ENCODE measurements around the gene BEGAIN. TPM values are rescaled to one million over a fixed set of nuclear protein-coding genes. Genes with fewer than 3 reads are reported as not detected.

The BEGAIN gene
- total and polyA plus RNA-seq, 2 experiments from 2014 or later, result 0.11 to 0.65 TPM

GRCh38 chr14:100547633-100548294, 39.5 kb downstream of the BEGAIN start:
- no peak overlapping the region for H2AFZ ChIP-seq
- DNase-seq, result peak; percentile 65
- WGBS, 2 experiments (ENCODE audit: low coverage in 1 of 2, low lambda C conversion rate in 2 of 2, missing lambda C conversion rate in 2 of 2), result 40 to 48% methylated on average over 17 to 18 of the region's 18 CpGs
- H3K4me2 ChIP-seq (ENCODE audit: unreplicated experiment), result no peak overlapping the region
- no peaks in the 10 kb centered on the region for H3K36me3 ChIP-seq (ENCODE audit: low read depth)
- H3K9me3 ChIP-seq (ENCODE audit: low read depth), result no peaks in the 10 kb centered on the region
- no peaks in the 10 kb centered on the region for H3K27me3 ChIP-seq (replicated peaks; ENCODE audit: insufficient read depth)
- in situ Hi-C loops (cut with MboI), result no loop called here
- no peaks in the 10 kb centered on the region for H4K20me1 ChIP-seq (ENCODE audit: insufficient read depth)
- no peak overlapping the region for H3K9ac ChIP-seq
- H3K4me1 ChIP-seq (ENCODE audit: insufficient read depth), result no peaks in the 10 kb centered on the region
- no peak overlapping the region for H3K27ac ChIP-seq
- no peak overlapping the region for H3K4me3 ChIP-seq
- no peaks in the 10 kb centered on the region for H3F3A ChIP-seq (ENCODE audit: insufficient read depth)
- no peak for TF ChIP-seq EZH2phosphoT487 (IDR thresholded peaks at IDR 0.05; ENCODE audit: insufficient read depth, low read depth)
- TF ChIP-seq EZH2 (IDR thresholded peaks at IDR 0.05; ENCODE audit: insufficient read depth, poor library complexity, severe bottlenecking), result no peak
- no peaks in the 10 kb centered on the region for H3K9me2 ChIP-seq (ENCODE audit: insufficient read depth)
- H3K79me2 ChIP-seq (ENCODE audit: insufficient read depth), result no peaks in the 10 kb centered on the region

- no peak for TF ChIP-seq EZH2 (IDR thresholded peaks at IDR 0.05; ENCODE audit: insufficient read depth, poor library complexity, severe bottlenecking)
- no peak for TF ChIP-seq EZH2phosphoT487 (IDR thresholded peaks at IDR 0.05; ENCODE audit: insufficient read depth, low read depth)
- no peaks in the 10 kb centered on the region for H3K27me3 ChIP-seq (replicated peaks; ENCODE audit: insufficient read depth)
- in situ Hi-C loops (cut with MboI), result no loop called here
- no peaks in the 10 kb centered on the region for H3K79me2 ChIP-seq (ENCODE audit: insufficient read depth)
- H3K9me3 ChIP-seq (ENCODE audit: low read depth), result no peaks in the 10 kb centered on the region
- no peaks in the 10 kb centered on the region for H4K20me1 ChIP-seq (ENCODE audit: insufficient read depth)
- H3K9ac ChIP-seq, result no peak overlapping the region
- no peak overlapping the region for H2AFZ ChIP-seq
- 49 to 91% methylated on average over 5 to 22 of the region's 28 CpGs for WGBS, 2 experiments (ENCODE audit: low coverage in 1 of 2, low lambda C conversion rate in 2 of 2, missing lambda C conversion rate in 2 of 2)
- no peaks in the 10 kb centered on the region for H3K4me1 ChIP-seq (ENCODE audit: insufficient read depth)
- no peak overlapping the region for H3K4me3 ChIP-seq
- no peak overlapping the region for H3K4me2 ChIP-seq (ENCODE audit: unreplicated experiment)
- H3F3A ChIP-seq (ENCODE audit: insufficient read depth), result no peaks in the 10 kb centered on the region
- no peaks in the 10 kb centered on the region for H3K36me3 ChIP-seq (ENCODE audit: low read depth)
- H3K9me2 ChIP-seq (ENCODE audit: insufficient read depth), result no peaks in the 10 kb centered on the region
- DNase-seq, result no peak
- H3K27ac ChIP-seq, result no peak overlapping the region
Measured at GRCh38 chr14:100546051-100546443, 41.2 kb downstream of the BEGAIN start.

GRCh38 chr14:100545359-100545758, 41.9 kb downstream of the BEGAIN start:
- Histone ChIP-seq H3K4me3 (no peak overlapping the region), H3K9me3 (ENCODE audit: low read depth) (no peaks in the 10 kb centered on the region), H4K20me1 (ENCODE audit: insufficient read depth) (no peaks in the 10 kb centered on the region), H3K27ac (no peak overlapping the region), H3K4me2 (ENCODE audit: unreplicated experiment) (no peak overlapping the region), H3K9me2 (ENCODE audit: insufficient read depth) (no peaks in the 10 kb centered on the region), H3K36me3 (ENCODE audit: low read depth) (no peaks in the 10 kb centered on the region), H3K9ac (no peak overlapping the region), H3K79me2 (ENCODE audit: insufficient read depth) (no peaks in the 10 kb centered on the region), H3K4me1 (ENCODE audit: insufficient read depth) (no peaks in the 10 kb centered on the region), H3F3A (ENCODE audit: insufficient read depth) (no peaks in the 10 kb centered on the region), H3K27me3 (replicated peaks; ENCODE audit: insufficient read depth) (no peaks in the 10 kb centered on the region), H2AFZ (no peak overlapping the region)
- TF ChIP-seq EZH2phosphoT487 (IDR thresholded peaks at IDR 0.05; ENCODE audit: insufficient read depth, low read depth) (no peak), EZH2 (IDR thresholded peaks at IDR 0.05; ENCODE audit: insufficient read depth, poor library complexity, severe bottlenecking) (no peak)
- DNase-seq, result no peak
- in situ Hi-C loops (cut with MboI), result no loop called here
- WGBS, 2 experiments (ENCODE audit: low coverage in 1 of 2, low lambda C conversion rate in 2 of 2, missing lambda C conversion rate in 2 of 2), result 74 to 76% methylated on average over 5 of the region's 5 CpGs

GRCh38 chr14:100544506-100545141, 42.6 kb downstream of the BEGAIN start:
- TF ChIP-seq EZH2phosphoT487 (IDR thresholded peaks at IDR 0.05; ENCODE audit: insufficient read depth, low read depth), result no peak
- no peak for TF ChIP-seq EZH2 (IDR thresholded peaks at IDR 0.05; ENCODE audit: insufficient read depth, poor library complexity, severe bottlenecking)
- no peaks in the 10 kb centered on the region for H3K36me3 ChIP-seq (ENCODE audit: low read depth)
- no peaks in the 10 kb centered on the region for H3K27me3 ChIP-seq (replicated peaks; ENCODE audit: insufficient read depth)
- H3K9ac ChIP-seq, result no peak overlapping the region
- H3K4me3 ChIP-seq, result no peak overlapping the region
- no peaks in the 10 kb centered on the region for H4K20me1 ChIP-seq (ENCODE audit: insufficient read depth)
- DNase-seq, result no peak
- in situ Hi-C loops (cut with MboI), result no loop called here
- H3K79me2 ChIP-seq (ENCODE audit: insufficient read depth), result no peaks in the 10 kb centered on the region
- no peak overlapping the region for H3K27ac ChIP-seq
- H3K9me3 ChIP-seq (ENCODE audit: low read depth), result no peaks in the 10 kb centered on the region
- WGBS, 2 experiments (ENCODE audit: low coverage in 1 of 2, low lambda C conversion rate in 2 of 2, missing lambda C conversion rate in 2 of 2), result 66 to 70% methylated on average over 14 to 15 of the region's 15 CpGs
- H3K9me2 ChIP-seq (ENCODE audit: insufficient read depth), result no peaks in the 10 kb centered on the region
- H3K4me2 ChIP-seq (ENCODE audit: unreplicated experiment), result no peak overlapping the region
- no peaks in the 10 kb centered on the region for H3K4me1 ChIP-seq (ENCODE audit: insufficient read depth)
- H2AFZ ChIP-seq, result no peak overlapping the region
- H3F3A ChIP-seq (ENCODE audit: insufficient read depth), result no peaks in the 10 kb centered on the region

All from GM23248 (cell line).